Loucy (cell line): ENCODE data around the gene NFATC4.

Experiments used
- EZH2phosphoT487 ChIP-seq: fragments of 200-600 bp; IDR thresholded peaks from 2 replicates; pipeline ENCODE4 v1.6.1; 2018; ENCODE audit warnings: antibody characterized with exemption, mild to moderate bottlenecking, moderate library complexity, borderline replicate concordance
- TF ChIP-seq, protein P1 (sequence below): fragments of 200-600 bp; sonication (generic); conservative IDR thresholded peaks from 2 replicates; pipeline ENCODE4 v1.5.1; 2014; ENCODE audit warnings: mild to moderate bottlenecking, antibody characterized with exemption, low read length

DNA sequence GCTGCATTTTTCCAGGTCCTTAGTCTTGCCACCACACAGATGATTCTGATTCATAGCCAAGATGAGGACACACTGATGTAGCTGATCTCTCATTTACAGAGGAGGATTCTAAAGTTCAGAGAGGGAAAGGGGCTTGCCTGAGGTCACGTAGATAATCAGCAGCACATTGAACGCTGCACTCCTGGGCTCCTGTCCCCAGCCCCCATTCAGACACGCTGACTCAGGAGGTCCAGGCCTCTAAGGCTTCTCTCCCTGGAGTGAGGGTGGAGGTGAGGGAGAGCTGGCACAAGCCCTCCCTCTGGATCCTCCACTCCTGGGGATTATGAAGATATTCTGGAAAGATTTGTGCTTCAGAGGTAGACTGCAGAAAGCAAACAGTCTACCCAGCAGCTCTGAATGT, 10.3 kb downstream of the NFATC4 start:
- TF ChIP-seq, protein P1, sequence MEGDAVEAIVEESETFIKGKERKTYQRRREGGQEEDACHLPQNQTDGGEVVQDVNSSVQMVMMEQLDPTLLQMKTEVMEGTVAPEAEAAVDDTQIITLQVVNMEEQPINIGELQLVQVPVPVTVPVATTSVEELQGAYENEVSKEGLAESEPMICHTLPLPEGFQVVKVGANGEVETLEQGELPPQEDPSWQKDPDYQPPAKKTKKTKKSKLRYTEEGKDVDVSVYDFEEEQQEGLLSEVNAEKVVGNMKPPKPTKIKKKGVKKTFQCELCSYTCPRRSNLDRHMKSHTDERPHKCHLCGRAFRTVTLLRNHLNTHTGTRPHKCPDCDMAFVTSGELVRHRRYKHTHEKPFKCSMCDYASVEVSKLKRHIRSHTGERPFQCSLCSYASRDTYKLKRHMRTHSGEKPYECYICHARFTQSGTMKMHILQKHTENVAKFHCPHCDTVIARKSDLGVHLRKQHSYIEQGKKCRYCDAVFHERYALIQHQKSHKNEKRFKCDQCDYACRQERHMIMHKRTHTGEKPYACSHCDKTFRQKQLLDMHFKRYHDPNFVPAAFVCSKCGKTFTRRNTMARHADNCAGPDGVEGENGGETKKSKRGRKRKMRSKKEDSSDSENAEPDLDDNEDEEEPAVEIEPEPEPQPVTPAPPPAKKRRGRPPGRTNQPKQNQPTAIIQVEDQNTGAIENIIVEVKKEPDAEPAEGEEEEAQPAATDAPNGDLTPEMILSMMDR: no peak
- TF ChIP-seq EZH2phosphoT487: no peak
